Small intestine (tissue), 7 donors: Measurements from ENCODE around the gene WRNIP1. TPM values are rescaled to one million over a fixed set of nuclear protein-coding genes. Genes with fewer than 3 reads are reported as not detected.
"Not testable (repeated sequence)": the region's sequence is repeated elsewhere in the genome, so short reads cannot be mapped to it uniquely, and the experiment has no call there.

Experiments used
- DNase-seq, 2 donors: peaks; one replicate each; pipeline versions ENCODE4 v3.0.0 to v3.0.0-alpha.2; 2013
- FAIRE-seq: peaks from 2 replicates; lab custom pipeline; 2012; peaks lifted over from hg19 to GRCh38; lab: Jason Lieb, UNC
- H3K27ac ChIP-seq, 3 donors: one replicate each; pipeline ENCODE4 v1.5.1; 2013; ENCODE audit warnings: low read length in 2 of 3, mild to moderate bottlenecking in 2 of 3, control low read depth in 1 of 3, inconsistent platforms in 1 of 3, low read depth in 1 of 3, moderate library complexity in 1 of 3
- H3K27me3 ChIP-seq, 3 donors: one replicate each; pipeline ENCODE4 v1.6.1; 2013; ENCODE audit warnings: low read length in 3 of 3, inconsistent platforms in 1 of 3; ENCODE audit not compliant: control insufficient read depth in 3 of 3, insufficient read depth in 3 of 3
- H3K36me3 ChIP-seq, 3 donors: one replicate each; pipeline ENCODE4 v1.6.1; 2013; ENCODE audit warnings: low read length in 3 of 3, inconsistent platforms in 1 of 3, low read depth in 1 of 3, mild to moderate bottlenecking in 1 of 3, moderate library complexity in 1 of 3; ENCODE audit not compliant: control insufficient read depth in 3 of 3, insufficient read depth in 2 of 3
- H3K4me1 ChIP-seq, 3 donors: one replicate each; pipeline ENCODE4 v1.6.1; 2013; ENCODE audit warnings: low read length in 2 of 3, inconsistent platforms in 1 of 3, low read depth in 1 of 3, mild to moderate bottlenecking in 1 of 3, moderate library complexity in 1 of 3; ENCODE audit not compliant: control insufficient read depth in 3 of 3, insufficient read depth in 2 of 3
- H3K4me3 ChIP-seq, 3 donors: one replicate each; pipeline ENCODE4 v1.5.1; 2013; ENCODE audit warnings: low read length in 3 of 3, control low read depth in 1 of 3, inconsistent platforms in 1 of 3, low read depth in 1 of 3, mild to moderate bottlenecking in 1 of 3, moderate library complexity in 1 of 3
- H3K9me3 ChIP-seq, 2 donors: one replicate each; pipeline ENCODE4 v1.6.1; 2013; ENCODE audit warnings: low read depth in 1 of 2, low read length in 1 of 2; ENCODE audit not compliant: control insufficient read depth in 2 of 2, insufficient read depth in 1 of 2
- WGBS, 3 donors: extraction: QIAGEN DNeasy Blood & Tissue Kit; methylation state at CpG; one replicate each; pipeline ENCODE4 v1.1.7; 2013; 5-methylcytosine and 5-hydroxymethylcytosine counted together
- polyA plus RNA-seq, 4 donors: library from polyadenylated mRNA; stranded (reverse) in 3 of 4; unstranded in 1 of 4; fragments of 200-250 nt in 3 of 4; fragments of 120-200 nt in 1 of 4; gene quantifications; one replicate each; pipeline versions ENCODE4 v1.2.1 to v1.2.3, GENCODE V29; 2013
- donor health status: healthy with polysubstance abuse.
- donor health status: control.
- donor health status: control.
- donor health status: Bipolar disorder and iron deficiency.
- donor health status: healthy.

Gene WRNIP1
- polyA plus RNA-seq, 4 donors = 35.1 to 52.2 (median 43.6) TPM

DNA sequence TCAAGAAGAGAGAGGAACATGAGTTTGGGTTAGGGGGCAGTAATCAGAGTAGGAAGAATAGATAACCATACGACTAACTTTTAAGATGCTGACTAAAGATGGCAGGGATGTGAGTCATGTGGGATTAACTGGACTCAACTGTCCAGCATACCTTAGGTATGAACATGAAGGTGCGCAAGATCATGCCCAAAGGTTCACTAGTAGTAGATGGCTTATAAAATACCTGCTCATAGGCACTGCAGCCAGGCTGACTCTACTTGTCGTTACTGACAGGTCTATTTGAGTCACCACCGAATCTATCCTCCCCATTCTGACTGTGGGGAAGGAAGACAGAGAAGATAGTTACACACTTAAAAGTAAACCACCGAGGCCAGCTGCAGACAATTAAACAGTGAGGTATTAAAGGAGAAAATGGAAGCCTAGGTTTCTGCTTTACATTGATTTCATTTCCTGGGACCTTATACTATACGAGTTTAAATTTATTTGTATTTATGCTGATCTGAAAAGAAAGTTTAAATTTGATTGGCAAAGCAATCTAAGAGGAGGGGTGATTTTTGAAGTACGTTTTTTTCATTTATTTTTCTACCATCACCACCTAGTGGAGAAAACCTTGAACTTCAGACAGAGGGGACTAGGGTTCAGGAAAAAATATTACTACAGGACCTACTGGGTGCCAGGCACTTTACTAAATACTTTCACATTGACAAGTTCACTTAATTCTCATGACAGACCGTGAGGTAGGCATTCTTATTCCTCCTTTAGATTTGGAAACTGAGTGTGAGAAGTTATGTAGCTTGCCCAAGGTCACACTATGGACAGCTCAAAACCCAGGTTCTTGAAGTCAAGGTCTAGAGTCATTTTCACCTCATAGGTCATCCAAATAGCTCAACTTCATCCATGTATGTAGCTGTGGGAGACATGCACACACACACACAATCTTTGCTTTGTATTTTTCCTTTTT is 4.0 kb upstream of the WRNIP1 start:
- WGBS, 3 donors = 76 to 78% (median 78%) methylated on average over 8 of the region's 8 CpGs
- FAIRE-seq (no peak), DNase-seq (no peak)
- H3K36me3 ChIP-seq = no peaks in the 10 kb centered on the region
- no peak overlapping the region for H3K4me3 ChIP-seq
- no peaks in the 10 kb centered on the region for H3K4me1 ChIP-seq
- H3K9me3 ChIP-seq = no peaks in the 10 kb centered on the region
- no peak overlapping the region for H3K27ac ChIP-seq
- no peaks in the 10 kb centered on the region for H3K27me3 ChIP-seq

DNA sequence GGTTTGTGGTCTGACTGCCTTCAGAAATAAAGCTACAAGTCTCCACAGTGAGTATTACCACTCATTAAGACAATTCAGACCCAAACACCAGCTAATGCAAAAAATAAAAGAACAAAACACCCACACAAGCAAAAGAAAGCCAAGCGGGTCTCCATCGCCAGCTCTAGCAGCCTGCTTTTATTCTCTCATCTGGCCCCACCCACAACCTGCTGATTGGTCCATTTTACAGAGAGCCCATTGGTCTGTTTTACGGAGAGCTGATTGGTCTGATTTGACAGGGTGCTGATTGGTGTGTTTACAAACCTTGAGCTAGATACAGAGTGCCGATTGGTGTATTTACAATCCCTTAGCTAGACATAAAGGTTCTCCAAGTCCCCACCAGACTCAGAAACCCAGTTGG is 2.3 kb upstream of the WRNIP1 start:
- 96 to 99% (median 99%) methylated on average over 4 of the region's 4 CpGs for WGBS, 3 donors
- H3K4me1 ChIP-seq, H3K27me3 ChIP-seq, H3K4me3 ChIP-seq, H3K36me3 ChIP-seq, H3K27ac ChIP-seq, DNase-seq, H3K9me3 ChIP-seq, FAIRE-seq: not testable (repeated sequence)

DNA sequence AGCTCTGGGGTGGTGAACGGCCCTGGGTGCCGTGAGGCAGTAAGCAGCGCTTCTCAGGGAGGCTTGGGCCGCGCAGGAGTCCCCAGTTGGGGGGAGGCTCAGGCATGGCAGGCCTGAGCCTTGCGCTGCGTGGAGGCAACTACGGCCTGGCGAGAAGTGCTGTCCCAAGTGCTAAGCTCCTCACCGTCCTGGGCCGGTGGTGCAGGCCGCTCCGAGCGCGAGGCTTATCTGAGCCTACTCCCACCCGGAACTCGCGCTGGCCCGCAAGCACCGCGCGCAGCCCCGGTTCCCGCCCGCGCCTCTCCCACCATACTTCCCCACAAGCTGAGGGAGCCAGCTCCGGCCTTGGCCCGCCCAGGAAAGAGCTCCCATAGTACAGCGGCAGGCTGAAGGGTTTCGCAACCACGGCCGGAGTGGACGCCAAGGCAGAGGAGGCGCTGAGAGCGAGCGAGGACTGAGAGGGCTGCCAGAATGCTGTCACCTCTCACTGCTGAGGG is 1.8 kb upstream of the WRNIP1 start:
- FAIRE-seq = no peak
- Histone ChIP-seq H3K9me3 (no peaks in the 10 kb centered on the region), H3K36me3 (peaks cover 0 to 2% (median 0%) of the 10 kb centered on the region in 3 donors), H3K4me1 (peaks cover 4 to 14% (median 13%) of the 10 kb centered on the region in 3 donors), H3K4me3 (no peak overlapping the region), H3K27me3 (no peaks in the 10 kb centered on the region), H3K27ac (no peak overlapping the region)
- WGBS, 3 donors = 95 to 97% (median 95%) methylated on average over 36 of the region's 36 CpGs
- DNase-seq = no peak

GRCh38 chr6:2763876-2764540 is 1.2 kb upstream of the WRNIP1 start:
- H3K4me3 ChIP-seq = peak overlapping the region in 1 of 3 donors; percentile 57
- 78 to 80% (median 78%) methylated on average over 27 of the region's 27 CpGs for WGBS, 3 donors
- H3K27me3 ChIP-seq = no peaks in the 10 kb centered on the region
- H3K27ac ChIP-seq = peak overlapping the region in 2 of 3 donors; percentile 29 to 85
- peaks cover 4 to 18% (median 17%) of the 10 kb centered on the region in 3 donors for H3K4me1 ChIP-seq
- peaks cover 0 to 2% (median 0%) of the 10 kb centered on the region in 3 donors for H3K36me3 ChIP-seq
- H3K9me3 ChIP-seq = no peaks in the 10 kb centered on the region
- FAIRE-seq (no peak), DNase-seq (no peak)

DNA sequence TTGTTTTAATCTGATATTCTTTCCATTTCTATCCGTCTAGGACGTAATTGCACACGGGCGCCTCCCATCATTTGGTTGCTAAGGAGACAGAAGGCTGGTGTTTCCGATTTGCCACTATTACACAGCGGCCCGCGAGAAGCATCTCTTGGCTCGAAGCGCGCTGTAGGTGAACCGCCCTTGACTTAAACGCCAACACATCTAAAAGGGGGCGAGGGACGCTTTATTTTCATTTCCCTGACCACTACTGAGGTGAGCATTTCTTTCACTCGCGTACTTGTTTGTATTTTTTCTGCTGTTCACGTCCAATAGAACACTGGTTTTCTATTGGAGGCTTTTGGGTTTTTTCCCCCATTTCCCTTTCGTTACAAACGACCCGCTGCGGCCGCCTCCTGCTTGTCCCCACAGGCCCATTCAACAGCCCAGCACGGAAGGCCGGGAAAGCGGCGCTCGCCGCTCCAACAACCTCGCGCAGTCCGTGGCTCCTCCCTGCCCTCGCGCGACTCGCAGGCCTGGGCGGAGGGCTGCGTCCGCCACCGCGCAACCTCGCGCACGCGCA is 505 bp upstream of the WRNIP1 start:
- Histone ChIP-seq H3K4me3 (peak overlapping the region; percentile 36 to 61 (median 57)), H3K27ac (peak overlapping the region; percentile 70 to 93 (median 85)), H3K36me3 (peaks cover 0 to 2% (median 0%) of the 10 kb centered on the region in 3 donors), H3K4me1 (peaks cover 4 to 18% (median 17%) of the 10 kb centered on the region in 3 donors), H3K27me3 (no peaks in the 10 kb centered on the region), H3K9me3 (no peaks in the 10 kb centered on the region)
- 0 to 1% (median 0%) methylated on average over 37 to 45 of the region's 45 CpGs for WGBS, 3 donors
- FAIRE-seq (no peak), DNase-seq (peak; percentile 69 to 77)

DNA sequence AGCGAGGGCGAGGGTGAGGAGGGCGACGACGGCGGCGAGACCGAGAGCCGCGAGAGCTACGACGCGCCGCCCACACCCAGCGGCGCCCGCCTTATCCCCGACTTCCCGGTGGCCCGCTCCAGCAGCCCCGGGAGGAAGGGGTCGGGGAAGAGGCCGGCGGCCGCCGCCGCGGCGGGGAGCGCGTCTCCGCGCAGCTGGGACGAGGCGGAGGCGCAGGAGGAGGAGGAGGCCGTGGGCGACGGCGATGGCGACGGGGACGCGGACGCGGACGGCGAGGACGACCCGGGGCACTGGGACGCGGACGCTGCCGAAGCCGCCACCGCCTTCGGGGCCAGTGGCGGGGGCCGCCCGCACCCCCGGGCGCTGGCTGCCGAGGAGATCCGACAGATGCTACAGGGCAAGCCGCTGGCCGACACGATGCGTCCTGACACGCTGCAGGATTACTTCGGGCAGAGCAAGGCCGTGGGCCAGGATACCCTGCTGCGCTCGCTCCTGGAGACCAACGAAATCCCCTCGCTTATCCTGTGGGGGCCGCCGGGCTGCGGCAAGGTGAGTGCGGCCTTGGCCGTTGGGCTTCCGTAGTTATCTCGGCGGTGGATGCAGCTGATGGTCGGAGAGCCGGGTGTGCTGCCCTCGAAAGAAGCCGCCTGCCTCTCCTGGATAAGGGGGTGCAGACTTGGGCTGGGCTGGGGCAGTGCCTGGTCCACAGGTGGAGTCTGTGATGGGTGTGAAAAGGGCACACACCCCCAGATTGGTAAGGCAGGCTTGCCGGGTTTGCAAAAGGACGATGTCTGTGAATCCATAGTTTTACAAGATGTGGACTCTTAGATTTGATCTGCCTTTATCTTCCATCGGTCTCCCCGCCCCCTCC is 938 bp downstream of the WRNIP1 start:
- Histone ChIP-seq H3K36me3 (peaks cover 0 to 9% (median 0%) of the 10 kb centered on the region in 3 donors), H3K9me3 (no peaks in the 10 kb centered on the region), H3K27me3 (no peaks in the 10 kb centered on the region), H3K4me1 (peaks cover 4 to 18% (median 17%) of the 10 kb centered on the region in 3 donors), H3K4me3 (peak overlapping the region; percentile 89 to 99 (median 96)), H3K27ac (peak overlapping the region; percentile 66 to 95 (median 91))
- WGBS, 3 donors = 0 to 1% (median 0%) methylated on average over 67 to 91 of the region's 91 CpGs
- DNase-seq (peak in 1 of 2 donors; percentile 45), FAIRE-seq (no peak)

GRCh38 chr6:2766767-2767656 is 1.8 kb downstream of the WRNIP1 start:
- Histone ChIP-seq H3K27me3 (no peaks in the 10 kb centered on the region), H3K27ac (no peak overlapping the region), H3K4me3 (peak overlapping the region; percentile 89 to 99 (median 96)), H3K36me3 (peaks cover 0 to 12% (median 0%) of the 10 kb centered on the region in 3 donors), H3K4me1 (peaks cover 4 to 18% (median 17%) of the 10 kb centered on the region in 3 donors), H3K9me3 (no peaks in the 10 kb centered on the region)
- DNase-seq = no peak
- WGBS, 3 donors = 3 to 8% (median 7%) methylated on average over 13 of the region's 13 CpGs
- no peak for FAIRE-seq
